Measurements from ENCODE around the gene ASIC3. TPM values are rescaled to one million over a fixed set of nuclear protein-coding genes. Genes with fewer than 3 reads are reported as not detected.
A peak's percentile ranks its signal among the peaks of the same experiment; 100 is the strongest.

Gene ASIC3
- polyA plus RNA-seq, 1 donor (not counting 4 experiments of a cell fraction or from before 2014, with no cell fraction given), result 0.35 TPM

DNA sequence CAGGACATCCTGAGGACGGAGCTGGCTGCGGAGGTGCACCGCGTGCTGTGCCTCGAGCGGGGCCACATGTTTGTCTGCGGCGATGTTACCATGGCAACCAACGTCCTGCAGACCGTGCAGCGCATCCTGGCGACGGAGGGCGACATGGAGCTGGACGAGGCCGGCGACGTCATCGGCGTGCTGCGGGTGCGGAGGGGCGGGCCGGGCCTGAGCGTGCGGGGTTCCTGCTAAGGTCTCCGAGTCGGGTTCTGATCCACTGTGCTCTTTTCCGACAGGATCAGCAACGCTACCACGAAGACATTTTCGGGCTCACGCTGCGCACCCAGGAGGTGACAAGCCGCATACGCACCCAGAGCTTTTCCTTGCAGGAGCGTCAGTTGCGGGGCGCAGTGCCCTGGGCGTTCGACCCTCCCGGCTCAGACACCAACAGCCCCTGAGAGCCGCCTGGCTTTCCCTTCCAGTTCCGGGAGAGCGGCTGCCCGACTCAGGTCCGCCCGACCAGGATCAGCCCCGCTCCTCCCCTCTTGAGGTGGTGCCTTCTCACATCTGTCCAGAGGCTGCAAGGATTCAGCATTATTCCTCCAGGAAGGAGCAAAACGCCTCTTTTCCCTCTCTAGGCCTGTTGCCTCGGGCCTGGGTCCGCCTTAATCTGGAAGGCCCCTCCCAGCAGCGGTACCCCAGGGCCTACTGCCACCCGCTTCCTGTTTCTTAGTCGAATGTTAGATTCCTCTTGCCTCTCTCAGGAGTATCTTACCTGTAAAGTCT is 34.4 kb upstream of the ASIC3 start:
- Histone ChIP-seq H3K4me2 (ENCODE audit: control insufficient read depth, extremely low read depth, insufficient read depth, low read depth, low read length) (peak overlapping the region; percentile 70), H3K4me3 (ENCODE audit: control insufficient read depth in 2 of 3, extremely low read depth in 1 of 3, insufficient read depth in 2 of 3, low read depth in 1 of 3, low read length in 3 of 3) (peak overlapping the region in 1 of 3 experiments; percentile 26)
- TF ChIP-seq, protein P1, sequence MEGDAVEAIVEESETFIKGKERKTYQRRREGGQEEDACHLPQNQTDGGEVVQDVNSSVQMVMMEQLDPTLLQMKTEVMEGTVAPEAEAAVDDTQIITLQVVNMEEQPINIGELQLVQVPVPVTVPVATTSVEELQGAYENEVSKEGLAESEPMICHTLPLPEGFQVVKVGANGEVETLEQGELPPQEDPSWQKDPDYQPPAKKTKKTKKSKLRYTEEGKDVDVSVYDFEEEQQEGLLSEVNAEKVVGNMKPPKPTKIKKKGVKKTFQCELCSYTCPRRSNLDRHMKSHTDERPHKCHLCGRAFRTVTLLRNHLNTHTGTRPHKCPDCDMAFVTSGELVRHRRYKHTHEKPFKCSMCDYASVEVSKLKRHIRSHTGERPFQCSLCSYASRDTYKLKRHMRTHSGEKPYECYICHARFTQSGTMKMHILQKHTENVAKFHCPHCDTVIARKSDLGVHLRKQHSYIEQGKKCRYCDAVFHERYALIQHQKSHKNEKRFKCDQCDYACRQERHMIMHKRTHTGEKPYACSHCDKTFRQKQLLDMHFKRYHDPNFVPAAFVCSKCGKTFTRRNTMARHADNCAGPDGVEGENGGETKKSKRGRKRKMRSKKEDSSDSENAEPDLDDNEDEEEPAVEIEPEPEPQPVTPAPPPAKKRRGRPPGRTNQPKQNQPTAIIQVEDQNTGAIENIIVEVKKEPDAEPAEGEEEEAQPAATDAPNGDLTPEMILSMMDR (optimal IDR thresholded peaks at IDR 0.05 in 1 of 3, IDR thresholded peaks at IDR 0.05 in 1 of 3, conservative IDR thresholded peaks at IDR 0.05 in 1 of 3; ENCODE audit: extremely low read depth in 1 of 3, insufficient read depth in 2 of 3, low read length in 3 of 3), result peak in 2 of 3 experiments; percentile 15 to 31
- TF ChIP-seq EZH2 (IDR thresholded peaks at IDR 0.05; ENCODE audit: low read length), result peak; percentile 49

DNA sequence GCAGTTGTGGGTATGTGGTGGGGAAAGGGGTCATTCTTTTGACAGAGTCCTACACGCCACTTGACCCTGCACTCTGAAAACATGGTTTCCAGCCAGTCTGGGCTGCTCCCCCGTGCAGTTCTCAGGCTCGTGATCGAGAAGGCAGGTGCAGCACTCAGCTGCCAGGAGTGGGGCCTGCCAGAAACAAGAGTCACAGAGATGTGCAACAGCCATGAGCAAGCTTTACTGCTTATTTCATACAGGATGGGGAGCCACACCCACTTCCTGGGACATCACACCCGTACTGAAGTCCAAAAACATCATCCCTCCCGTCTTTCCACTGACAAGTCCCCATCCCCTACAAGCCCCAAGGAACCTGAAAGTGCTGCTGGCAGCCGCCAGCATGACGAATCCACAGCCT is 33.4 kb upstream of the ASIC3 start:
- peaks cover 59% of the 10 kb centered on the region for H3K27me3 ChIP-seq (ENCODE audit: control insufficient read depth, extremely low read depth, insufficient read depth, low read length)
- no peak for TF ChIP-seq EZH2 (IDR thresholded peaks at IDR 0.05; ENCODE audit: low read length)
- TF ChIP-seq, protein P1 (optimal IDR thresholded peaks at IDR 0.05 in 1 of 3, IDR thresholded peaks at IDR 0.05 in 1 of 3, conservative IDR thresholded peaks at IDR 0.05 in 1 of 3; ENCODE audit: extremely low read depth in 1 of 3, insufficient read depth in 2 of 3, low read length in 3 of 3), result no peak
- no peaks in the 10 kb centered on the region for H3K79me2 ChIP-seq (ENCODE audit: control insufficient read depth, insufficient read depth, low read length)
- H3K9ac ChIP-seq (ENCODE audit: control insufficient read depth, extremely low read depth, insufficient read depth, low read length), result no peak overlapping the region
- no peak overlapping the region for H3K4me3 ChIP-seq (ENCODE audit: control insufficient read depth in 2 of 3, extremely low read depth in 1 of 3, insufficient read depth in 2 of 3, low read depth in 1 of 3, low read length in 3 of 3)
- H3K27ac ChIP-seq (ENCODE audit: control insufficient read depth, insufficient read depth, low read length), result no peak overlapping the region
- FAIRE-seq (no peak), DNase-seq (ENCODE audit: low read depth, low spot score) (no peak)
- H3K4me2 ChIP-seq (ENCODE audit: control insufficient read depth, extremely low read depth, insufficient read depth, low read depth, low read length), result no peak overlapping the region
- H4K20me1 ChIP-seq (ENCODE audit: control insufficient read depth, extremely low read depth, insufficient read depth, low read length), result no peaks in the 10 kb centered on the region
- no peaks in the 10 kb centered on the region for H3K36me3 ChIP-seq (ENCODE audit: control insufficient read depth in 2 of 2, extremely low read depth in 1 of 2, insufficient read depth in 2 of 2, low read length in 2 of 2)
- no peaks in the 10 kb centered on the region for H3K9me1 ChIP-seq (ENCODE audit: control insufficient read depth, extremely low read depth, insufficient read depth, low read length)
- H2AFZ ChIP-seq (ENCODE audit: control insufficient read depth, low read length), result no peak overlapping the region
- no peaks in the 10 kb centered on the region for H3K9me3 ChIP-seq (ENCODE audit: control insufficient read depth, low read depth, low read length)
- peaks cover 12% of the 10 kb centered on the region for H3K4me1 ChIP-seq (ENCODE audit: control insufficient read depth, extremely low read depth, insufficient read depth, low read length)
- dilution Hi-C loops (cut with MboI; ENCODE audit: extremely low pct_ligation_motif_present, low sequenced_read_pairs), result no loop called here

More for the DNA sequence above, 34.4 kb upstream of the ASIC3 start:
- Histone ChIP-seq H3K79me2 (ENCODE audit: control insufficient read depth, insufficient read depth, low read length) (no peaks in the 10 kb centered on the region), H3K36me3 (ENCODE audit: control insufficient read depth in 2 of 2, extremely low read depth in 1 of 2, insufficient read depth in 2 of 2, low read length in 2 of 2) (no peaks in the 10 kb centered on the region), H3K4me1 (ENCODE audit: control insufficient read depth, extremely low read depth, insufficient read depth, low read length) (peaks cover 12% of the 10 kb centered on the region), H3K9ac (ENCODE audit: control insufficient read depth, extremely low read depth, insufficient read depth, low read length) (peak overlapping the region; percentile 9), H3K9me3 (ENCODE audit: control insufficient read depth, low read depth, low read length) (no peaks in the 10 kb centered on the region), H3K9me1 (ENCODE audit: control insufficient read depth, extremely low read depth, insufficient read depth, low read length) (no peaks in the 10 kb centered on the region), H4K20me1 (ENCODE audit: control insufficient read depth, extremely low read depth, insufficient read depth, low read length) (no peaks in the 10 kb centered on the region), H3K27ac (ENCODE audit: control insufficient read depth, insufficient read depth, low read length) (no peak overlapping the region), H2AFZ (ENCODE audit: control insufficient read depth, low read length) (peak overlapping the region; percentile 54), H3K27me3 (ENCODE audit: control insufficient read depth, extremely low read depth, insufficient read depth, low read length) (peaks cover 53% of the 10 kb centered on the region)
- FAIRE-seq, result no peak
- dilution Hi-C loops (cut with MboI; ENCODE audit: extremely low pct_ligation_motif_present, low sequenced_read_pairs), result no loop called here
- no peak for DNase-seq (ENCODE audit: low read depth, low spot score)
